Stimulated activated naive CD4-positive, alpha-beta T cell (primary cell): Measurements from ENCODE around the gene FBXL7.

Source experiments
- DNase-seq, 6 experiments: peaks; one replicate each; lab custom pipeline; 2025; lab: John Stamatoyannopoulos, UW

The FBXL7 gene

GRCh38 chr5:15502208-15502607 lies 2.2 kb downstream of the FBXL7 start:
- no peak for DNase-seq

GRCh38 chr5:15506146-15506545 lies 6.2 kb downstream of the FBXL7 start:
- no peak for DNase-seq

- DNase-seq, result no peak
Observed at GRCh38 chr5:15506897-15507296, 6.9 kb downstream of the FBXL7 start.

GRCh38 chr5:15510092-15510491 lies 10.1 kb downstream of the FBXL7 start:
- no peak for DNase-seq

GRCh38 chr5:15510831-15511230 lies 10.9 kb downstream of the FBXL7 start:
- no peak for DNase-seq

- no peak for DNase-seq
Observed at GRCh38 chr5:15513431-15513830, 13.5 kb downstream of the FBXL7 start.

- DNase-seq, result no peak
Observed at GRCh38 chr5:15513911-15514310, 13.9 kb downstream of the FBXL7 start.

- no peak for DNase-seq
Observed at GRCh38 chr5:15515229-15515628, 15.2 kb downstream of the FBXL7 start.

- DNase-seq, result no peak
Observed at GRCh38 chr5:15516486-15516885, 16.5 kb downstream of the FBXL7 start.

GRCh38 chr5:15518786-15519185 lies 18.8 kb downstream of the FBXL7 start:
- DNase-seq, result no peak

- DNase-seq, result no peak
Observed at GRCh38 chr5:15520856-15521255, 20.9 kb downstream of the FBXL7 start.

- DNase-seq, result no peak
Observed at GRCh38 chr5:15521381-15522186, 21.6 kb downstream of the FBXL7 start.

- no peak for DNase-seq
Observed at GRCh38 chr5:15522187-15522520, 22.2 kb downstream of the FBXL7 start.

- DNase-seq, result no peak
Observed at GRCh38 chr5:15524712-15525111, 24.7 kb downstream of the FBXL7 start.

GRCh38 chr5:15525703-15526275 lies 25.8 kb downstream of the FBXL7 start:
- no peak for DNase-seq

- DNase-seq, result no peak
Observed at GRCh38 chr5:15526413-15526812, 26.4 kb downstream of the FBXL7 start.

GRCh38 chr5:15528476-15528875 lies 28.5 kb downstream of the FBXL7 start:
- DNase-seq, result no peak

- DNase-seq, result no peak
Observed at GRCh38 chr5:15529013-15529412, 29.0 kb downstream of the FBXL7 start.

- no peak for DNase-seq
Observed at GRCh38 chr5:15529821-15530220, 29.8 kb downstream of the FBXL7 start.

- DNase-seq, result no peak
Observed at GRCh38 chr5:15533129-15533893, 33.3 kb downstream of the FBXL7 start.

- DNase-seq, result no peak
Observed at GRCh38 chr5:15535938-15536337, 36.0 kb downstream of the FBXL7 start.

- no peak for DNase-seq
Observed at GRCh38 chr5:15538516-15538915, 38.5 kb downstream of the FBXL7 start.

GRCh38 chr5:15539951-15540350 lies 40.0 kb downstream of the FBXL7 start:
- DNase-seq, result no peak
